Mucosa of rectum (tissue), 2 donors: Measurements from ENCODE around the gene KCP.

Experiments used
- H3K27ac ChIP-seq, 2 donors: one replicate each; pipeline ENCODE4 v1.7.0; 2013; ENCODE audit warnings: inconsistent platforms in 2 of 2, low read depth in 2 of 2, low read length in 2 of 2
- H3K27me3 ChIP-seq, 2 donors: one replicate each; pipeline ENCODE4 v1.7.0; 2013; ENCODE audit warnings: low read length in 2 of 2; ENCODE audit not compliant: control insufficient read depth in 2 of 2, insufficient read depth in 2 of 2
- H3K36me3 ChIP-seq, 2 donors: one replicate each; pipeline ENCODE4 v1.7.0; 2013; ENCODE audit warnings: low read length in 2 of 2; ENCODE audit not compliant: control insufficient read depth in 2 of 2, insufficient read depth in 2 of 2
- H3K4me1 ChIP-seq, 2 donors: one replicate each; pipeline ENCODE4 v1.7.0; 2013; ENCODE audit warnings: low read length in 2 of 2, mild to moderate bottlenecking in 1 of 2; ENCODE audit not compliant: control insufficient read depth in 2 of 2, insufficient read depth in 2 of 2
- H3K4me3 ChIP-seq, 2 donors: one replicate each; pipeline ENCODE4 v1.7.0; 2013; ENCODE audit warnings: low read length in 2 of 2
- H3K9ac ChIP-seq, 2 donors: one replicate each; pipeline ENCODE4 v1.7.0; 2013; ENCODE audit warnings: low read length in 2 of 2, low read depth in 1 of 2, mild to moderate bottlenecking in 1 of 2
- H3K9me3 ChIP-seq, 2 donors: one replicate each; pipeline ENCODE4 v1.7.0; 2013; ENCODE audit warnings: low read length in 2 of 2; ENCODE audit not compliant: control insufficient read depth in 2 of 2
- donor health status: healthy.
- donor health status: Normal muscosa, but diverticular disease.

The KCP gene

DNA sequence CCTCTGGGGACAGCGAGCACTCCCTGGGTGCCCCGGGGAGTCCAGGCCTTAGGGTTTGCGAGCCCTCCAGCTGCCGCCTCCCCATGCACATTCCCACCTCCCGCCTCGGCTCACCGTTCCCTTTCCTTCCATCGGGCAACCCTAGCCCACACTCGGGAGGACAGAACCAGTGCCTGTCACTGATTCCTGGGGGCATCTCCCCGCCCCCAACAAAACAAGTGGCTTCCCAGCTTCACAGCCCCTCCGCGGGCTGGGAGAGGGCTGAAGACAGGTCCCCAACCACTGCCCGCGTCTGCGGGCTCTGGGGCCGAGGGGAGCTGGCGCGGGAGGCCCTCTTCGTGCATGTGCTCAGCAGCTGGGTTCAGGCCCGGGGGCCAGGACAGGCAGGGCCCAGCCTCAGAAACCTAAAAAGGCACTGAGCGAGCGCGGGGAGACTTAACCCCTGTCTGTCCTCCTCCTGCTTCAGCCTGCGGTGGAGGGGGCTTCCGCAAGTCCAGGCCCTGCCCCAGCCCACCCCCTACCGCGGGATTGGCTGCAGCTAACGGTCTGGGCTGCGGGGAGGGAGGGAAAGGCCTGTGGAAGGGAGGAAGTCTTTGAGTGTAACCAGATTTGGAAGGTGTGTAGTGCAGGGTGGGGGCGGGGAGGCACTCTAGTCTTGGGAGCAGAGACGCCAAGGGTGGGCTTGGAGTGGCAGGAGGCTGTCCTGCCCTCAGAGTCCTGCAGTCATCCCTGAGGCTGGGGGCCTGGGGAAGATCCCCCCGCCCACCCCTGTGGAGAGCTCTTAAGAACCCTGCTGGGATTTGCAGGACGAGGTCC lies 79.1 kb downstream of the KCP start:
- H3K27me3 ChIP-seq = peaks cover 19 to 36% of the 10 kb centered on the region in 2 donors
- H3K9me3 ChIP-seq = no peaks in the 10 kb centered on the region
- peak overlapping the region; percentile 65 to 68 for H3K27ac ChIP-seq
- H3K9ac ChIP-seq = no peak overlapping the region
- H3K4me1 ChIP-seq = peaks cover 9 to 17% of the 10 kb centered on the region in 2 donors
- peak overlapping the region; percentile 42 to 56 for H3K4me3 ChIP-seq
- H3K36me3 ChIP-seq = no peaks in the 10 kb centered on the region

DNA sequence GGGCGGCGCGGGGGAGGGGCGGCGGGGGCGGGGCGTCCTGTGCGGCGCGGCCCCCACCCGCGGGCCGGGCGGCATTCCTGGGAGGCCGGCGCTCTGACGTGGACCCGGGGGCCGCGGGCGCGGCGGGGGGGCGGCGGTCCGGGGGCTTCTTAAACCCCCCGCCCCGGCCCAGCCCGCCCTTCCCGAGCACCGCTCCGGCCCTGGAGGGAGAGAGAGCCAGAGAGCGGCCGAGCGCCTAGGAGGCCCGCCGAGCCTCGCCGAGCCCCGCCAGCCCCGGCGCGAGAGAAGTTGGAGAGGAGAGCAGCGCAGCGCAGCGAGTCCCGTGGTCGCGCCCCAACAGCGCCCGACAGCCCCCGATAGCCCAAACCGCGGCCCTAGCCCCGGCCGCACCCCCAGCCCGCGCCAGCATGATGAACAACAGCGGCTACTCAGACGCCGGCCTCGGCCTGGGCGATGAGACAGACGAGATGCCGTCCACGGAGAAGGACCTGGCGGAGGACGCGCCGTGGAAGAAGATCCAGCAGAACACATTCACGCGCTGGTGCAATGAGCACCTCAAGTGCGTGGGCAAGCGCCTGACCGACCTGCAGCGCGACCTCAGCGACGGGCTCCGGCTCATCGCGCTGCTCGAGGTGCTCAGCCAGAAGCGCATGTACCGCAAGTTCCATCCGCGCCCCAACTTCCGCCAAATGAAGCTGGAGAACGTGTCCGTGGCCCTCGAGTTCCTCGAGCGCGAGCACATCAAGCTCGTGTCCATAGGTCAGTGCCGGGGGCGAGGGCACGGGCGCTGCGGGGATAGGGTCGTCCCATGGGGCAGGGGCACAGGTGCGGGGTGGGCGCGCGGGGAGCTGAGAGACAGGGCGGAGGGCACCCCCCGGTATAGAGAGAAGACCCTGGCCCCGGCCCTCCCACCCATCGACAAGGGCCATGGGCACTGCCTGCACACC lies 80.0 kb downstream of the KCP start, which contains the start of gene FLNC:
TSS of gene FLNC (plus strand) at position 176 of the 947 bp plus-strand sequence. CDS start at position 408, 232 bp downstream.
- H3K4me1 ChIP-seq = peaks cover 9 to 17% of the 10 kb centered on the region in 2 donors
- H3K36me3 ChIP-seq = no peaks in the 10 kb centered on the region
- H3K27me3 ChIP-seq = peaks cover 19 to 36% of the 10 kb centered on the region in 2 donors
- H3K4me3 ChIP-seq = peak within 1 kb of the TSS; percentile 60 to 67
- peak within 1 kb of the TSS; percentile 65 to 68 for H3K27ac ChIP-seq
- H3K9ac ChIP-seq = peak within 1 kb of the TSS; percentile 14 to 38
- H3K9me3 ChIP-seq = no peaks in the 10 kb centered on the region

DNA sequence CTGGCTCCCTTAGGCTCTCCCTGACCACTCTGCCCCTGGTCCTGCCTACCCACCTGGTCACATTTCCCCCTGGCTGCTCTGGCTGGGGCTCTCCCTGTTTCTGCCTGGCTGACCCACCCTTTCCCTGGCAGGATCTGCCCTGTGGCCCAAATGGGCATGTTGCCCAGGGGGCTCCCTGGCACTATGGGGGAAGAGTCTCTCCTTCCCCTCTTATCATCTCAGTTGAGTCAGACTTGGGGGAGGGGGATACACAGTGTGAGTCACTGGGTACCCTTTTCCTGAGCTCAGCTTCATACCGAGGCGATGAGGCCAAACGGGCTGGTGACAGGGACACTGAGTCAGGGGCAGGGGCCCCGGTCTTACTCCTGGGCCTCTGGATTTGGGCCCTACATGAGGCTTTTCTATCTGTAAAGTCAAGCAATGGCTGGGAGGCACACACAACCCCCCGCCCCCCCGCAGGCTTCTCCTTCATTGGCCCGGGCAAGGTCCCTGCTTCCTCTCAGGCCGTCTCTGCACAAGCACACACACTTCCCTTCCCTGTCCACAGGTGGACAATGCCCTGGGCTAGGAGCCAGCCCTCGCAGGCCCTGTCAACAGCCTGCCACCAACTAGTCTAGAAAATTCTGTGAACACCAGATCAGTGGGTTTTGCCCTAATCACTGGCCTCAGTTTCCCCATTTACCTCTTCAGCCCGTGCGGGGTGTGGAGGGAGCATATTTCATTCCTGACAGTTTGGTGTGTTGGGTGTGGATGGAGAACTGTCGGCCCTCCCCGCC lies 80.9 kb downstream of the KCP start:
- H3K4me1 ChIP-seq = peaks cover 9 to 17% of the 10 kb centered on the region in 2 donors
- H3K9me3 ChIP-seq = no peaks in the 10 kb centered on the region
- no peak overlapping the region for H3K9ac ChIP-seq
- H3K27me3 ChIP-seq = peaks cover 19 to 36% of the 10 kb centered on the region in 2 donors
- H3K4me3 ChIP-seq = peak overlapping the region; percentile 46 to 48
- no peaks in the 10 kb centered on the region for H3K36me3 ChIP-seq
- H3K27ac ChIP-seq = peak overlapping the region in 1 of 2 donors; percentile 38

DNA sequence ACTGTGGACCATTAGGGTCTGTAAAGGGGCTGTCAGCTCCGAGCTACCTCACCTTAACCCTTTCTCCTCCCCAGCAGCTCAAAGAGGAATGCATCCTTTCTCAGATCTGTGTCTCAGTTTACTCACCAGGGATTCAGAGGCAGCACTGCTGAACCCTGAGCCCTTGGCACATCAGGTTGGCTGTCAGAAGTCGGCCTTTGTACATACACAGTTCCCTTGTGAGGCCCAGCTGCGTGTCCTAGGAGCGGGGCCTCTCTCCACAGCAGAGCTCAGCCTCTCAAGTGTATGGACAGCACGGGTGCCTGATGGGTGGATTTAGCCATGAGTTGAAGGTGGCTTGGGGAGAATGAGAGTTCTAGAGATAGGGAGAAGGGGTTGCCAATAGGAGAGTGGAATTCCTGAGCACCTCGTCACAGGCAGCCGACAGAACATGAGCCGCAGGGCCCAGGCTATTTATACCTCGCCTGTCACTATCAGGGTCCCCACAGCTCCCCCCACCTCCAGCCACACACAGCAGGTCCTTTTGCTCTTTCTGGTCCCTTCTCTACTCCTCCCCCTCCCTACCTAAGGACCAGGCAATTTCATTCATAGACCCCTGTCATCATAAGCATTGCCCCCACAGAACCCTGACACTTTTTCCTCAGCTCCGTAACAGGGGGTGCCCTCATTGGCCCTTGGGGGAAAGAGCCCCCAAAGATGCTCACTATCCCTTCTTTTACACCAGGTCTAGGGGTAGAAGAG lies 82.4 kb downstream of the KCP start:
- peaks cover 19 to 36% of the 10 kb centered on the region in 2 donors for H3K27me3 ChIP-seq
- H3K9me3 ChIP-seq = no peaks in the 10 kb centered on the region
- no peak overlapping the region for H3K9ac ChIP-seq
- H3K27ac ChIP-seq = no peak overlapping the region
- no peaks in the 10 kb centered on the region for H3K36me3 ChIP-seq
- H3K4me1 ChIP-seq = peaks cover 9 to 17% of the 10 kb centered on the region in 2 donors
- H3K4me3 ChIP-seq = no peak overlapping the region

DNA sequence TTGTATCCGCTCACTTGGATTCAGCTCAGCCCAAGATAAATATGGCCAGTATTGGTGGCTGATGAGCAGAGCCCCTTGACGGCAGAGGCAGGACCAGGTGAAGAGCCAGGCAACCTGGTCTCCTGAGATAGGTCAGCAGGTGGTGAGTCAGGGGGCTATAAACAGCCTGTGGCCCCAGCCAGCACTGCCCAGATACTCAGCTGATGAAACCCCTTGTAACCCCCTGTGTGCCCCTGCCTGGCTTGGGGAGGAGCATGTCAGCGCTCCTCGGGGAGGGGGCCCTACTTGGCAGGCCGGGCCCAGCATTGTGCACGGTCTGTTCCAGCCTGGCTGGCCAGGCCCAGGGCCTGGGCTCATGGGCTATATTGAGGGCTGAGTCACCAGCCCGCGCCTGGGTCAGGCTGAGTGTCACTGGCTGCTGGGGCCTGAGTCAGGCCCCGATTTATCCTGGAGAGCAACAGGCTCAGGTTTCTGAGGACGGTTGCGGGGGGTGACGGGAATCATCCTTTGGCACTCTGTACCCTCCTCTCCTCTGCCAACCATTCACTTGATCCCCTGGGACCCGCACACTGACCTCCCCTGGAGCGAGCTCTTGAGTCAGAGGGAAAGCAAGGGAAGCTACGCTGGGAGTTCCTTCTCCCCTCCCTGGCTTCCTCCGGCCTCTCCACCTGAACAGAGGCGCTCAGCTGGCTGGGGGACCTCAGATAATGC lies 83.1 kb downstream of the KCP start:
- H3K4me3 ChIP-seq = no peak overlapping the region

DNA sequence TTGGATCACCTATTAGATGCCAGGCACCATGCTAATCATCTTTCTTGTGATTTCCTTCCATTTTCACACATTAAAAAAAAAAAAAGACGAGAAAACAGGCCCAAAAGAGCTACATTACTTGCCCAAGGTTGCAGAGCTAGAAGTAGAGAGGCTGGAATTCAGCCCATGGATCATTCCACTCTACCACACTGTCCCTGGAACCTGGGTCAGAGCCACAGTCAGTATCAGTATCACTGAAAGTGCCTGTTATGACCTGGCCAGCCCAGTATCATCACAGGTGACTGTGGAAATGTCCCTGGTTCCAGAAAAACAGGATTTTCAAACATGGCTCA lies 83.6 kb downstream of the KCP start:
- no peak overlapping the region for H3K9ac ChIP-seq
- peaks cover 9 to 11% of the 10 kb centered on the region in 2 donors for H3K4me1 ChIP-seq
- no peak overlapping the region for H3K27ac ChIP-seq

More for the DNA sequence above, 83.1 kb downstream of the KCP start:
- Histone ChIP-seq H3K36me3 (no peaks in the 10 kb centered on the region), H3K4me1 (peaks cover 9 to 12% of the 10 kb centered on the region in 2 donors), H3K27me3 (peaks cover 14 to 31% of the 10 kb centered on the region in 2 donors), H3K9me3 (no peaks in the 10 kb centered on the region), H3K27ac (no peak overlapping the region), H3K9ac (no peak overlapping the region)

More for the DNA sequence above, 83.6 kb downstream of the KCP start:
- H3K4me3 ChIP-seq = no peak overlapping the region
- no peaks in the 10 kb centered on the region for H3K9me3 ChIP-seq
- H3K27me3 ChIP-seq = peaks cover 14 to 31% of the 10 kb centered on the region in 2 donors
- H3K36me3 ChIP-seq = no peaks in the 10 kb centered on the region
